Activated CD4-positive, alpha-beta memory T cell treated with anti-CD3 and anti-CD28 coated beads, Interleukin-2, amount 10 ng/mL, durations not matched to agents 7 days and 5 days (primary cell): ENCODE results near the gene CSHL1. TPM values are rescaled to one million over a fixed set of nuclear protein-coding genes. Genes with fewer than 3 reads are reported as not detected.
"Not testable (repeated sequence)": the region's sequence is repeated elsewhere in the genome, so short reads cannot be mapped to it uniquely, and the experiment has no call there.

Source experiments
- CTCF ChIA-PET: fragments of 350-600 bp; sonication (Branson Sonifier 250); formaldehyde crosslinking; loops from one replicate; lab custom pipeline; 2021; ENCODE audit warnings: antibody characterized with exemption, inconsistent platforms; lab: Charles Lee
- POLR2A ChIA-PET: fragments of 350-600 bp; sonication (Branson Sonifier 250); formaldehyde crosslinking; loops from one replicate; lab custom pipeline; 2021; ENCODE audit warnings: antibody characterized with exemption; lab: Charles Lee
- DNase-seq: peaks from one replicate; pipeline ENCODE4 v3.0.0-alpha.2; 2020
- H3K27ac Mint-ChIP-seq: one replicate; pipeline ENCODE4 v1.8.0; 2021; ENCODE audit warnings: mild to moderate bottlenecking, mixed read lengths
- H3K27me3 Mint-ChIP-seq: one replicate; pipeline ENCODE4 v1.8.0; 2021; ENCODE audit warnings: mixed read lengths
- H3K36me3 Mint-ChIP-seq: one replicate; pipeline ENCODE4 v1.8.0; 2021; ENCODE audit warnings: low read depth, mixed read lengths
- H3K4me1 Mint-ChIP-seq: one replicate; pipeline ENCODE4 v1.8.0; 2021; ENCODE audit warnings: mixed read lengths
- H3K4me3 Mint-ChIP-seq: one replicate; pipeline ENCODE4 v1.8.0; 2021; ENCODE audit warnings: mild to moderate bottlenecking, mixed read lengths
- H3K9me3 Mint-ChIP-seq: one replicate; pipeline ENCODE4 v1.8.0; 2021; ENCODE audit warnings: mixed read lengths
- total RNA-seq, 2 experiments: library from RNA; stranded (reverse); gene quantifications; one replicate each; pipeline ENCODE4 v1.2.3, GENCODE V29; 2021

CSHL1 gene
- total RNA-seq, 2 experiments from 2014 or later: not detected

DNA sequence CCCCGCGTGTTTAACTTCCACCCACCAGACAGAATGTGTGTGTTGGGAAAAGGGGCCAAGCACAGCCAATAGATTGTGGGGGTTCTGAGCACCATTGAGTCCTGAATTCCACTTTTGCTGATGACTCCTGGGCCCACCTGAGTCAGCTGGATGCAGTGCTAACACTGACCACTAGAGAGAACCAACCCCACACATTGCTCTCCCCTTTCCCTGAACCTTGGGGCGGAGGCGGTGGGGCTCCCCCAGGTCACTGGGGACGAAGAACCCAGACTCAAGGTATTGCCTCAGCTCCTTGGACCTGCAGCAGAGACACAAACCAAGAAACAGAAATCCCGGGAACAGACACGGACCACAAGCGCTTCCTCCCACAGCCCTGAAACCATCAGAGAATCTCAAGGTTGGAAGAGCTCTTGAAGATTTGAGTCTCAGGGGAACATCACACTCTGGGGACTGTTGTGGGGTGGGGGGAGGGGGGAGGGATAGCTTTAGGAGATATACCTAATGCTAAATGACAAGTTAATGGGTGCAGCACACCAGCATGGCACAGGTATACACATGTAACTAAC, 36.9 kb downstream of the CSHL1 start:
- H3K9me3 Mint-ChIP-seq, H3K4me3 Mint-ChIP-seq, H3K36me3 Mint-ChIP-seq, H3K4me1 Mint-ChIP-seq, DNase-seq, H3K27ac Mint-ChIP-seq, POLR2A ChIA-PET: not testable (repeated sequence)
- H3K27me3 Mint-ChIP-seq: peaks cover 12% of the 10 kb centered on the region
- CTCF ChIA-PET: interaction anchor here (1.8 kb wide), 1 partner anchor 8 kb away, joined by 5 read pairs; no protein-coding TSS in a partner anchor

DNA sequence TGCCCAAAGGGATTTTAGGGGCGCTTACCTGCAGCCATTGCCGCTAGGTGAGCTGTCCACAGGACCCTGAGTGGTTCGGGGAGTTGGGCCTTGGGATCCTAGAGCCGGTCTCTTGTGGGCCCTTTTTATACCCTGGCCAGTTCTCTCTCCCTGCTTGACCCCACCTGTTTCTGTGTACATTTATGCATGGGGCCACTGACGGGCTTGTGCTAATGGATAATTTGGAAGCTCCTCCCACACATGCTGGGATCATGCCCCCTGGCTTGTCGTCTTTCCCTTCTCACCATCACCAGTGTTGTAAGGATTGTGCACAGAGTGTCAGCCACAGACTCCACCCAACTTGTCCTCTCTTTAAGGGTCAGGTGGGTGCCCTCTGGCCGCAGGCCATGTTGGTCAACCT, 37.5 kb downstream of the CSHL1 start, which contains the start of gene CSH2:
TSS of gene CSH2 (minus strand) at position 101 of the 400 bp plus-strand sequence. CDS start at position 38, 63 bp downstream.
- DNase-seq, H3K4me1 Mint-ChIP-seq, H3K9me3 Mint-ChIP-seq, H3K27ac Mint-ChIP-seq, POLR2A ChIA-PET, H3K4me3 Mint-ChIP-seq, H3K36me3 Mint-ChIP-seq: not testable (repeated sequence)
- H3K27me3 Mint-ChIP-seq: peaks cover 14% of the 10 kb centered on the region
- CTCF ChIA-PET: interaction anchor here (1.8 kb wide), 1 partner anchor 8 kb away, joined by 5 read pairs; no protein-coding TSS in a partner anchor

DNA sequence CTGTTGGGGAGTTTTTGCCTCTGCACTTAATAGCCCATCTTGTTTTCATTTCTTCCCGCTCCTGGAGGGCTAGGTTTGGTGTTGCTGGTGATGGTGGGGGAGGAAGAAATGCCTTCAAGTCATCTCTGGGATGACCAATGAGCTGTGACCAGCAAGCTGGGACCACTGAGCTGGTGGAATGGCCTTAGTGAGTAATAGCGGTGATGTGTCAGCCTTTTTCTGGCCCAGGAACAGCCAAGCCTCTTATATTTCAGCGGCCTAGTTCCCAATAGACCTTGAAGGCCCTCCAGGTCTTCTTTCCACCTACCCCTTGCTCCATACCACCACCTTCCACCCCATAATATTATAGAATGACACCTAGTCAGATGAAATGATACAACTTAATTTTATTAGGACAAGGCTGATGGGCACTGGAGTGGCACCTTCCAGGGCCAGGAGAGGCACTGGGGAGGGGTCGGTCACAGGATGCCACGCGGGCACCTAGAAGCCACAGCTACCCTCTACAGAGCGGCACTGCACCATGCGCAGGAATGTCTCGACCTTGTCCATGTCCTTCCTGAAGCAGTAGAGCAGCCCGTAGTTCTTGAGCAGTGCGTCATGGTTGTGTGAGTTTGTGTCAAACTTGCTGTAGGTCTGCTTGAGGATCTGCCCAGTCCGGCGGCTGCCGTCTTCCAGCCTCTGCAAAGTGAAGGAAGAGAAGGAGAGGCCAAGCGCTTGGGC, 39.3 kb downstream of the CSHL1 start:
- not testable (repeated sequence) for H3K9me3 Mint-ChIP-seq

DNA sequence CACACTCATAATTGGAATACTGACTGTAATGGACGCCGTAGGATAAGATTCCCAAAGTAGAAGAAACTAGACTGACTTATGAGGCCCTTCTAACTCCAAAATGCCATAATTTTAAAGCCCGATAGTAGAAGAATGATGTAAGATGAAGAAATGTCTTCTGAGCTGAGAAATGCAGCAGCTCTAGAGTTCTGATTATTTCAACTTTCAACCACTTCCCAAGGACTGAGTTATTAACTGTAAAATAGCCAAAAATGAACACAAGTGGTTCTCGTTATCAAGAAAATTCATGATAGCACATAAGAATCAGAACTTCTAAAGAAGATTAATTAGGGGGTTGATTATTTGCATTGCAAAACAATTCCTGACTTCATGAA, 40.8 kb downstream of the CSHL1 start:
- DNase-seq, POLR2A ChIA-PET: not testable (repeated sequence)

More for the DNA sequence above, 39.3 kb downstream of the CSHL1 start:
- H3K36me3 Mint-ChIP-seq, H3K4me1 Mint-ChIP-seq, POLR2A ChIA-PET, CTCF ChIA-PET, H3K4me3 Mint-ChIP-seq, DNase-seq, H3K27ac Mint-ChIP-seq: not testable (repeated sequence)
- H3K27me3 Mint-ChIP-seq: peaks cover 16% of the 10 kb centered on the region

DNA sequence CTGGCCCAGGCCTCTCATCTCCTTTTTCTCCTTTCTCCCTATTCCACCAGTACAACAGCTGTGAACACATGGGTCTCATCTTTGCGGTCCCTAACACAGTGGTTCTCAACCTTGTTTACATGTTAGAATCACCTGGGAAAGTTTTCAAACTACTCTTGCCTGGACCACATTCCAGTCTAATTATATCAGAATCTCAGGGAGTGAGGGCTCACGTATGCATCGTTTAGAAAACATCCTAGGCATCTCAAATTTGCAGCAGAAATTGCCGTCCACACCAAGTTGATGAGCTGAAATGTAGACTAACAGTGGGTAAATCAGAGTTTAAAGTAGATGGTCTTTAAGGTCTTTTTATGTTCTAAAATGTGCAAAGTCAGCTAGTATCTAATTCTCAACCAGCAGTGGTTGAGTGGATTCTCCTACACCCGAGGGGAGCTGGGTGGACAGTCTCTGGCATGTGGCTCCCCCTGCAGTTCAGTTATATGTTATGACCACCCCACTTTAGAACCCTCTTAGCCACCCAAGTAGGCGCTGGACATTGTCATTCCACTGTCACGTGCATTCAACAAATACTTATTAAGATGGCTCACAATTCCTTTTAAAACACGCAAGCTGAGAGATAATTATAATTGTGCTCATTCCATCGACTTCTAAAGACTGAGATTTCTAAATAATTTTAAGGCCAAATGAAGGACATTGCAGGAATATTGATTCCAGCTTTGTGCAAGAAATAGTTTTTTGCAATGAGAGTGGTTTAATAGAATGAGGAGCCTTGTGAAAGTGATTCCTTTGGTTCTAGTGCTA, 41.4 kb downstream of the CSHL1 start:
- peaks cover 15% of the 10 kb centered on the region for H3K27me3 Mint-ChIP-seq
- H3K27ac Mint-ChIP-seq, H3K4me1 Mint-ChIP-seq, H3K36me3 Mint-ChIP-seq, POLR2A ChIA-PET, DNase-seq, H3K9me3 Mint-ChIP-seq, H3K4me3 Mint-ChIP-seq: not testable (repeated sequence)
- CTCF ChIA-PET: interaction anchor here (0.9 to 1.0 kb wide), 2 partner anchors 9 to 19 kb away, joined by 3 to 4 read pairs; no protein-coding TSS in a partner anchor

More for the DNA sequence above, 40.8 kb downstream of the CSHL1 start:
- not testable (repeated sequence) for H3K4me1 Mint-ChIP-seq, H3K9me3 Mint-ChIP-seq, H3K27ac Mint-ChIP-seq, H3K36me3 Mint-ChIP-seq, H3K4me3 Mint-ChIP-seq
- CTCF ChIA-PET: interaction anchor here (1.0 kb wide), 1 partner anchor 8 kb away, joined by 4 read pairs; no protein-coding TSS in a partner anchor
- H3K27me3 Mint-ChIP-seq: peaks cover 15% of the 10 kb centered on the region

DNA sequence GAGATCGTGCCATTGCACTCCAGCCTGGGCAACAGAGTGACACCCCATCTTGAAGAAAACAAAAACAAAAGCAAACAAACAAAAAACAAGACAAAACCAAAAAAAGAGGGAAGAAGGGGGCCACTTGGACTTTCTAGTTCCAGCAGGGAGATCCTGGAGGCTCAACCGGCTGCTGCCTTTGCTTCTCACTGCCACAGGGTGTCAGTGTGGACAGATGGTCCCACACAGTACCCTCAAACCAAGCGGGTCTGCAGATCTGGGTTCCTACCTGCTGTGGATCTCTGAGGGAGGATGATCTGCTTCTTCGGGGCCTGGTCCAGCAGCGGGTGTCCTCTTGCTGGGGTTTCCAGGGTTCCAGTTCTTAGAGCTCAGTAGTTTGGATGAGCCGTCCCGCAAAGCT, 44.4 kb downstream of the CSHL1 start:
- H3K9me3 Mint-ChIP-seq, H3K4me1 Mint-ChIP-seq, H3K27ac Mint-ChIP-seq, H3K36me3 Mint-ChIP-seq, H3K4me3 Mint-ChIP-seq, DNase-seq: not testable (repeated sequence)
- POLR2A ChIA-PET: interaction anchor here (1.3 kb wide), 1 partner anchor 23 kb away, joined by 4 read pairs; the partner anchor contains the start of gene SMARCD2
- CTCF ChIA-PET: interaction anchor here (0.6 to 5.4 kb wide), 15 partner anchors 8 to 360 kb away, joined by 3 to 37 read pairs (median 4); no protein-coding TSS in a partner anchor
- H3K27me3 Mint-ChIP-seq: peaks cover 20% of the 10 kb centered on the region

Other genes with a start within 250 kb of the CSHL1 start
- 100 to 1,000 TPM; 394 to 401 TPM for gene LIMD2, start 211.1 kb downstream of the CSHL1 start, total RNA-seq
- gene STRADA, start 169.5 kb downstream of the CSHL1 start, total RNA-seq: 10 to 100 TPM; 53.1 to 59.4 TPM
- gene CCDC47, start 137.7 kb downstream of the CSHL1 start, total RNA-seq: 10 to 100 TPM; 56.7 to 57.9 TPM
- gene DDX42, start 137.1 kb downstream of the CSHL1 start, total RNA-seq: 100 to 1,000 TPM; 113 to 118 TPM
- 100 to 1,000 TPM; 152 to 162 TPM for gene PSMC5, start 83.8 kb downstream of the CSHL1 start, total RNA-seq
- gene FTSJ3, start 83.6 kb downstream of the CSHL1 start, total RNA-seq: 10 to 100 TPM; 38.9 to 43.8 TPM
- 100 to 1,000 TPM; 150 to 152 TPM for gene SMARCD2, start 68.6 kb downstream of the CSHL1 start, total RNA-seq
- gene CSH2, start 37.6 kb downstream of the CSHL1 start, total RNA-seq: not detected
- gene GH2, start 29.3 kb downstream of the CSHL1 start, total RNA-seq: not detected
- gene CSH1, start 14.7 kb downstream of the CSHL1 start, total RNA-seq: not detected
- gene GH1, start 7.6 kb upstream of the CSHL1 start, total RNA-seq: not detected
- gene CD79B, start 21.1 kb upstream of the CSHL1 start, total RNA-seq: 10 to 100 TPM; 48.6 to 50.2 TPM
- under 1 TPM; 0.08 to 0.13 TPM for gene SCN4A, start 61.7 kb upstream of the CSHL1 start, total RNA-seq
- 10 to 100 TPM; 12.0 to 15.1 TPM for gene PRR29, start 87.1 kb upstream of the CSHL1 start, total RNA-seq
- 100 to 1,000 TPM; 118 to 122 TPM for gene ICAM2, start 109.4 kb upstream of the CSHL1 start, total RNA-seq
- gene ERN1, start 218.9 kb upstream of the CSHL1 start, total RNA-seq: 100 to 1,000 TPM; 126 to 128 TPM